HG03196 (cell line): ENCODE results near the gene BRPF1.

ENCODE experiments used
- ATAC-seq: cut with Tn5 transposase; IDR thresholded peaks from one replicate; pipeline ENCODE4 v1.9.1; 2021; ENCODE audit not compliant: unreplicated experiment

Gene BRPF1

GRCh38 chr3:9786209-9786739, 54.7 kb downstream of the BRPF1 start:
- ATAC-seq = no peak

- no peak for ATAC-seq
Observed at GRCh38 chr3:9786825-9787669, 55.5 kb downstream of the BRPF1 start.

- ATAC-seq = no peak
Observed at GRCh38 chr3:9787714-9788113, 56.2 kb downstream of the BRPF1 start.

GRCh38 chr3:9791127-9791526, 59.6 kb downstream of the BRPF1 start:
- no peak for ATAC-seq

- ATAC-seq = no peak
Observed at GRCh38 chr3:9791790-9792404, 60.4 kb downstream of the BRPF1 start.

GRCh38 chr3:9792405-9793160, 61.0 kb downstream of the BRPF1 start, which contains the start of the genes ARPC4 and TADA3:
ARPC4 (plus strand) TSS chr3:9793082; CDS start chr3:9793122, 40 bp downstream.
TADA3 (minus strand) TSS chr3:9792473; CDS start chr3:9791466, 1,007 bp downstream.
- peak; percentile 86 for ATAC-seq

GRCh38 chr3:9793161-9793781, 61.7 kb downstream of the BRPF1 start:
- no peak for ATAC-seq

GRCh38 chr3:9794400-9794799, 62.9 kb downstream of the BRPF1 start:
- no peak for ATAC-seq

- no peak for ATAC-seq
Observed at GRCh38 chr3:9795207-9795606, 63.7 kb downstream of the BRPF1 start.

GRCh38 chr3:9797196-9797945, 65.8 kb downstream of the BRPF1 start:
- no peak for ATAC-seq
